NCI-H510A treated with DMSO at 0.1 percent for 48 hours (cell line): ENCODE measurements around the gene HOXA3.
A peak's percentile ranks its signal among the peaks of the same experiment; 100 is the strongest.

Source experiments
- DNase-seq: peaks from one replicate; lab custom pipeline; 2025; lab: John Stamatoyannopoulos, UW

Gene HOXA3

DNA sequence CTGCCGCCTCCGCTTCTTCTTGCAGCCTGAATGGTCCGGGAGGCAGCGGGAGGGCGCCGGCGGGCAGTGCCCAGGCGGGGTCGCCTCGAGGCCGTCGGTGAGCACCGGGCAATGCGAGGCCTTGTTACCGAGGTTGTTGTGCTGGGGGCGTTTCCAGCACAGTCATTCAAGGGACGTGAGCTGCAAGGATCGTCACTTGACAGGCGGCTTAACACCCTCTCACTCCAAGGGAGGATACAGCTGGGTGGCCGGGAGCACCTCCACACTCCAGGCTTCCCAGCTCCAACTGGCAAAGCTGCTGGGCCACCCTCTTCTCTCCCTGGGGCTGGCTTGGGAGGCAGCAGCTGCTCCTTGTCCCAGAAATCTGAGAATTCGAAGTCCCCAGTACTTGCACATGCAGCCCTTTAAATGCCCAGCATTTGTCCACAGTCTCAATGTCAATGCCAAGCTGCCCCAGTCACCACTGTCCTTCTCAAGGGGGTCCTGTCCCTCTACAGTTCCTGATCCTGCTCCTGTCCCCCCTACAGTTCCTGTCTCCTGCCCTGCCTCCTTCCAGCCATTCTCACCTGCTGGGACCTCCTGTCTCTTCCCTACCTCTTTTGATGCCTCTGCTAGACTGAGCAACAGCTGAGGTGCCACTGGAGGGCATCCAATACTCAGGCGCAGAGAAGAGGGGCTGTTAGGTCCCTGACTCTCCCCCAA lies 37.1 kb upstream of the HOXA3 start:
- DNase-seq = no peak

DNA sequence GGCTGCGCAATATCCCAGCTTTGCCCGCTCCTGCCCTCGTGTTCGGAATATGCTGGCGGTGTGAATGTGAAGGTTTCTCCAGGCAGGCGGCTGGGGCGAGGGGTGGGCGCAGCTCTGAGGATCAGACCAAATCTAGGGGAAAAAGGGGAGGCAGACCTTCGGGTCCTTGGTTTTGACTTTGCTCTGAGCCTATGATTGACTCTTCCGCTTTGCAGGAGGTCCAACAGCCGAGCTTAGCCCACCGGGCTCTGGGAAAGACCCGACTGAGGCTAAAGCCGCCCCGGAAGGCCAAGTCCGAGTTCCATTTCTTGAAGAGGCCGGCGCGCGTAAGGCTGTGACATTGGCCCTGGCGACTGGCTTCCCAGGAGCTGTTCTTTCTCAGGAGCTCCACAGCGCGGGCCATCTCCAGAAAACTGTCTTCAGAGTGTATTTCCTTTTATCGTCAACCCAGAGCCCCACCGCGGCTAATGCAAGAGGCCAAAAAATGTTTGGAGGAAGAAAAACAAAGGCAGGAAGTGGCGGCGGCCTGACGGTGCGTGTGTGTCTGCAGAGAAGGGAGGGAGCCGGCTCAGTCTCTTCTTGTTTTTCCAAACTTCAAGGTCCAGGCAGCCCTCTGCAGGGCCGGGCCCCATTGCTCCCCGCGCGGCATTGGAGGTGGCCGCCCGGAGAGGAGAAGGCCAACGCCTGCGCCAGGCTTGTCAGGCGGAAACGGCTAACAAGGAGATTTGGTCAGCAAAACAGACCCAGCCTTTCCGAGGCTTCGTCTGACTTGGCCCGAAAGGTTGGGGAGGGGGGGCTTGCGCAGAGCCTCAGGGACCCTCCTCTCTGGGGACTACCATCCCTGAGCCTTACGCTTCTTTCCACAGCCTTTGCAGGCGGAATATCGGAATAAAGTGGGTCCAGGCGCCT lies 36.3 kb upstream of the HOXA3 start:
- no peak for DNase-seq

DNA sequence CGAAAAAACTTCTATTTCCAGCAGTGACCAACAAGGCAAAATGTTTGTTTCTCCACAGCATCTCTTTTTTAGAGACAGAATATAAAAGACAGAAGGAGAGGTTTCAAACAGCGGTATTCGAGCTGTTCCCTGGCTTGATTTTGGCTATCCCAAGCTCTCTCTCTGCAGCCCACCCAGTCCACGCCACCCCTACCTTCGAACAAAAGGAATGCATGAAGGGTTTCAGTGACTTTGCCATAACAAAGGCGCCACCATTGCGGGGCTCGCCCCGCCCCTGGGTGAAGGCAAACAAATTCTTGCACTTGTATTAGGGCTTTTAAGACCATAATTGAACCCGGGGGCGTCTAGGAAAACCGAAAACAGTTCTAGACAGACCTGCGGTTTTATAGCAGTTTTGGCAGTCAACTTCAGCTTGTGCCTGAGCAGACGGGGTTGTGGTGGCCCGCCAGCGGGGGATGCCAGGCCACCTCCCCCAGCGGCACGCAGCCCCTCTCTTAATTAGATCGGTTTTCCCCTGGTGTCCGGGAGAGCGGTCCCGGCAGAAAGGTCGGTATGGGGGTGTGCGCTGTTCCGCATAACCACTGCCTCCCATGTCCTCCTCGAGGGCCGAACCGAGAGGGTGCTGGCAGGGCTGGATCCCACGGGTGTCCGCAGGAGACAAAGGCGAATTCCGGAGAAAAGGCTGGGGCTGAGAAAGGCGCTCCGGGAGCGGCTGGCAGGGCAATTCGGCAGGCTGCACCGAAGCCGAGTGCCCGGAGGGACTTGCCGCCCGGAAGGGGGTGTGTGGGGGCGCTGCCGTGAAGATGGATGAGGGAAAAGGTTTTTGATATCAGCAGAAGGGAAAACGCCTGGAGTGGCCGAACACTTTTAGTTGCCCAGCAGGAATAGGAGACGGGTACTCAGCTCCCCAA lies 35.3 kb upstream of the HOXA3 start:
- DNase-seq = no peak

DNA sequence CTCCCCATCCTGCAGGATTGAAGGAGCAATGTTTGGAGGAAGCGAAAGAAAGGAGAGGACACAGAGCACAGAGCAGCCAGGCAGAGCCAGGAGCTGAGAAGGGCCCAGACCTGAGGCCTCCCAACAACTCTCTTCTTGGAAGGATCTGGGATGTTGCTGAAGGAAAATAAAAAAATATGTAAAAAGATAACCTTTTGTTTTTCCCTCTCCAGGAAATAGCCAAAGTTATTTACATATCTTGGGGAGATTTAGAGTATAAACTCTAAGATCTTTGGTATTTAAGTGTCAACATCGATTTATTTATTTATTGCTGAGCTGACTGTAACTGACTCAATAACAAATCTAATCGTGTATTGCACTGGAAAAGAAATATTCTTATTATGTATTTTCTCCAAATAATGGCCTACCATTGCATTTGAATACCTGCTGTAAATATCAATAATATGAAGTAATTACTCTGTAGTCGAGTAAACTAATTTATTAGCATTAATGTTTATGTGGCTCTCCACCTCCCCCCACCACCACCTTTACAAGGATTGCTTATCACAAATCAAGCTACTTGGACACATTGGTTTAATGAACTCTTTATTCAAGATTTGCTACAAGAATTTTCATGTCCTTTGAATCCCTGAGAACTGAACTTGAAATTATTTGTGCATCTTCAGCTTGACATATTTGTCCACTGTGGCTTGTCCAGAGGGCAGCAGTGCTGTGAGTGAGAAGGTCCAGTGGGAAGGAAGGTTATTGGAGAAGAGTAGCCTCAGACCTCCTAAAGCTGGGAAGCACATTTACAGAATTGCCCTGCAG lies 34.5 kb upstream of the HOXA3 start:
- no peak for DNase-seq

GRCh38 chr7:27185854-27186667 lies 33.7 kb upstream of the HOXA3 start:
- no peak for DNase-seq

DNA sequence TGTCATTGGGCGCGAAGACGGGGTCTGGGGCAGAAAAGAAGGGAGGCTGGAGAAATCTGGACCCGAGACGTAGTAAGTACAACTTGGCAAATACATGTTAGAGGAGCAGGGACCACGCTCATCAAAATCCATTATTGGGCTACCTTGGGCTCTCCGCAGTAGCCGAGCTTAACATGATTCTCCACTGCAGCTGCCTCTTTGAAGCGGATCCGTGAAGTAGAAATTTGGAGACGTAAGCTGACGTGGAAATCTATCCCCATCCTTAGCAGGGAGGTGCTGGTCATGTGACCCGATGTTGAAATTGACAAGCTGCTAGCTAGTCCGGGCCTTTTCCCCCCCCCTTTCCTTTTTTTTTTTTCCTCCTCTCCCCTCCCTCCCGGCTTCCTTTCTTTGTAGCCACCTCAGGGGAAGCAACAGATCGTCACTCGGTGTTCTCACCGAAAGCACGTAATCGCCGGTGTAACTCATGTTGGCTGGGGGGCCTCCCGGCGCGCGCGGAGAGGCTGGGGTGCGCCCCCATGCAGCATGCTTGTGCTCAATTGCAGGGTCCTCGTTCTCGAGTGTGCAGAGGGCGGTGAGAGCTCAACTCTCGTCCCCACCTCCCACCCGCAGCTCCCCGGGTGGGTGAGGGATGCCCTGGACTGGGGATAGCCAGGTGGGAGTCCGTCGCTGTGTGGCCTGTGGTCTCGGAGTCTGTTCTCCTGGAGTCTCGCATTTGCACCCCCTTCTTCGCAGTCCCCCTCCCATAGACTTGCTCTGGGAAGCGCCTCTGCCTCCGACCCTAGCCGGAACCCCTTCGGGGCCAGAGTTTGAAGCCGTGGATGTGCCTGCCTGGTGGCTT lies 32.9 kb upstream of the HOXA3 start, which contains the start of gene HOXA11:
Gene HOXA11 (minus strand): TSS at position 220 of the 841 bp plus-strand sequence. CDS start 88 bp downstream, at position 132.
- peak; percentile 25 for DNase-seq

DNA sequence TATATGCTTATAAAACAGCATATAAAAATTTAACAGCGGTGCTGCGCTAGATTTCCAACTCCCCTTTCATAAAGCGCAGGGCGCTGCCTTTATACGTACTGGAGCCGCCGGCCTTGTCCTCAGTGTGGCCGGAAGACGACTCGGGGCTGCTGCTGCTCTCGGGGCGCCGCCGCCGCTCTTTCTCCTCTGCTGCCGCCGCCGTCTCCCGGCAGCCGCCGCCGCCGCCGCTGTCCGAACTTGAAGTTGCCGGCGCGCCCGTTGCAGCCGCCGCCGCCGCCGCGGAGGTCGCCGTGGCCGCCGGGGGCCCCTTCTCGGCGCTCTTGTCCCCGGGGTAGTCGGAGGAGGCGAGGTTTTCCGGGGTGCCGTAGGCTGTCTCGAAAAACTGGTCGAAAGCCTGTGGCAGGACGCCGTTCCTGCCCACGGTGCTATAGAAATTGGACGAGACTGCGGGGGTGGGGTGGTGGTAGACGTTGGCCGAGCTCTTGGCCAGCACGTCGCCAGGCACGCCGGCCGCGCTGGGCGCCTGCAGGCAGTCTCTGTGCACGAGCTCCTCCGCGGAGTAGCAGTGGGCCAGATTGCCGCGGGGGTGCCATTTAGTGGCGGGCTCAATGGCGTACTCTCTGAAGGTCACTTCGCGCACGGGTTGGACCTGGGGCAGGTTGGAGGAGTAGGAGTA lies 32.1 kb upstream of the HOXA3 start:
- DNase-seq = peak; percentile 54

GRCh38 chr7:27183682-27184336 lies 31.4 kb upstream of the HOXA3 start:
- DNase-seq = peak; percentile 43

DNA sequence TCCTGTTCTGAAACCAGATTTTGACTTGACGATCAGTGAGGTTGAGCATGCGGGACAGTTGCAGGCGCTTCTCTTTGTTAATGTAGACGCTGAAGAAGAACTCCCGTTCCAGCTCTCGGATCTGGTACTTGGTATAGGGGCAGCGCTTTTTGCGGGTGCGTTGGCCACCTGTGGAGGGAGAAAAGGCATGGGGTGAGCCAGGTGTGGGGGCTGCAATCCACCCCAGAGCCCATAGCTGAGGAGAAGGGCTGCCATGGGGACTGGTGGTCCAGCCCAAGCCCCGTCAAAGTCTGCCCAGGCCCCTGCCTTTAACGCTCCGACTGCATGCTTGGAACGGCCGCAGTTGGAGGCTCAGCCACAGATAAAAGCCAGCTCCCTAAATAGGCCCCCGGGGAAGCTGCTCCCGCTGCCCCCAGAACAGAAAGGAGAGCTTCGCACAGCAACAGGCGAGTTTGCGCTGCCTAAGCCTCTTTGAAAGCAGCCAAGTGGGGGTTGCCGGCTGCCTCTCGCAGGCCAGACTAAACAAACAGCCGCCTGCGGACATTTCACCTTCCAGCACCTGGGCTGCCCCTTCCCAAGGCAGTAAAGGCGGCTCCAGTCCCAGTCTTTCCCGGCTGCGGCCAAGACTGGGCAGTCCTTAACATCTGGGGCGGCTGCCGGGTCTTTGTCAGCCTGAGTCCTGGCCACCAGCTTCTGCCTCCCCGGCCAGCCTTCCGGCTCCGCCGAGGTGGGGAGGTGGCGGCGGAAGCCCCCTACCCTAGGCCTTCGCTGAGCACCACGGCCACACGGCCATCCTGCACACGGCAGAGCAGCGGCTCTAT lies 30.7 kb upstream of the HOXA3 start:
- DNase-seq = peak; percentile 30

DNA sequence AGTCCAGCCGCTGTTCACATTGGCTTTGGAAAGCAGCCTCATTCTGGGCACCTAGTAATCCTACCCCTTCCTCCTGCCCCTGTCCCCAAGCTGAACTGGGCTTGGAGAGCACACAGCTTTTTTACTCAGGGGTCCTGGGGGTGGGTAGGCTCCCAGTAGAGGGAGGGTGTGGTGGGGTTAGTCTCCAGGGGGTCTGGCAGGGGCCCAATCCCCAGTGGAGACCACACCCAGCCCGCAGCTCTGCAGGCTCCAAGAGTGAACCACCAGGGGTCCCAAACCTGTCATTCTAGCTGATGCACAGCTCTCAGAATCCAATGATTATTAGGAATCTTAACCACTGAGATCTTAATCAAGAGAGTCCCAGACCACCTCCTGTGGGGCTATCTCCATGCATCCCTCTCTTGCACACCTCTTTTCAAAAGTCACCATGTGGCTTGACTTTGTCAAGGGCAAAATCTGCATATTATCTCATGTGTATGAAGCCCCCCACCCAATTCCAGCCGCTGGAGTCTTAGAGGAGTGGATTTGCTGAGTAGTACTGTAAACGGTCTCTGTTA lies 30.0 kb upstream of the HOXA3 start:
- no peak for DNase-seq

GRCh38 chr7:27181795-27182275 lies 29.5 kb upstream of the HOXA3 start:
- no peak for DNase-seq

DNA sequence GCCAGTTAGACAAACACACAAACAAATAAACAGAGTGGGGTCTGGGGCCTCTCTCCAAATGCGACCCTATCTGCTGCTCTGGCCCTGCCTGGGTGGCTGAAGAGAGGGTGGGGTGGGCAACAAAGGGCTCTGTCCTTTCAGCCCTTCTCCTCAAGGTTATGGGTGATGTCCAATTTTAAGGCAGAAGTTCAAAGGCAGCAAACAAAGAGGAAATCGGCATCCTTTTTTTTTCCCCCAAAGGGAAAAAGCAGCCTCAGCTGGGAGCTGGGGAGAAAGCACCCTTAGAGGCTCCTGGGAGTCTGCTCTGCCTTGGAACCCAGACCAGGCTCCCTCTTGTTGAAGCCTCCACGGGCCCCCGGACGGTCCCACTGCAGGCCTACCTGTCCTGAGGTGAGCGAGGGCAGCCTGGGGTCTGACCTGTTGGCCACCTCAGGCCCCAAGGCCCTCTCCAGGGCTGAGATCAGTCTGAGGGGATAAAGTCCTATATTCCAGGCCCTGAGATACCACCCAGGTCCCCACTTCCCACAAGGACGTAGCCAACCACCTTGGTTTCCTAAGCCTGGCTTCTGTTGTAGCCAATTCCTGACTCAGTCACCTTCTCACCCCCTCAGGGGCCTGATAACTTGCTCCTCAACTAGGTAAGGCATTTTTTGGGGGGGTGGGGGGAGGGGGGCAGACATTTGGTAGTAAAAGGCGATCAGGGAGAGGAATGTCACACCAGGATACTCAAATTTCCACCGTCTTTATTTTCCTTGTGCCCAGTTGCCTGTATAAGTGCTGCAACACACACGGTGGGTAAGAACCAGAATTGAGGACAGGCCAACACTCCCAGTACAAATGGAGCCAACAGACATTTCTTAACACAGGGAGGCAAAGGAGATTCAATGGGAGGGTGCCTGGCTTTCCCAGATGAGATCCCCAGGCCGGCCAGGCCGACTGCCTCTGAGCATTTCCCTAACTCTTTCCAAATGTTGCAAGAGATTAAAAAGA lies 28.3 kb upstream of the HOXA3 start:
- DNase-seq = no peak

- peak; percentile 54 for DNase-seq
Observed at GRCh38 chr7:27179503-27180430, 27.4 kb upstream of the HOXA3 start.

DNA sequence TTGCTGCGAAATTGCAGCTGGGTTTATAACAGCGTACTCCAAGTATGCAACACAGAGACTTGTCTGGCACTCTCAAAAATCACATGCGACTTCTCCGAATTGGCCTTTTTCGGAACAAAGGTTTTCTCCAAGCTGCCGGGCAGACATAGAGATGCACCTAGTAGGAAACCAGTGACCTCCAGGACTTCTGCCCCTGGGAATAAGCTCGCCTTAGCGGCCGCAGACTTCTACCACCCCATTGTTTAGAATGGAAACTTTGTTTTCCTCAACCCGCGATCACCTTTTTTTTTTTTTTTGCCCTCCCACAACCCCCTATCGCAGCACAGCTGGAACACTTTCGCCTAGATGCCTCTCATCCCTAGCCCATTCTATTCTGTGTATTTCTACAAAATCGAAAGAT lies 26.6 kb upstream of the HOXA3 start:
- DNase-seq = no peak

DNA sequence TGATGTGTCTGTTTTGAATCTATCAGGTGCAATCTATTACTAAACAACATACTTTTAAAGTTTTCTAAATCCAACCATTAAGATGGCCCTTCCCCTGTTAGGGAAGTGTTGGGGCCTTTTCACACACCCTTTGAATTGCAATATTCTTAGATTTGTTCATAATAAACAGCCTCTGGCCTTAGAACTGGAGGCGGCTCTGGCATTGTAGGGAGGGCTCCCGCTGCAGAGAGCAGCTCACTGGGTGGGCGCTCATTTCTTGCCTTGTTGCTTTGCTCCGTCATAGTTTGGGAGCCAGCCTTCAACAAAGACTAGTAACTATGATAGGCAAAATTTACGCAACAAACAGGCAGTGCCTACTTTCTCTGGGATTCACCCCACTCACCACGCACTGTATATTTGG lies 26.0 kb upstream of the HOXA3 start:
- DNase-seq = no peak
